22Rv1 (cell line): Measurements from ENCODE around the gene SPATA31E1.
"Not testable (repeated sequence)": the region's sequence is repeated elsewhere in the genome, so short reads cannot be mapped to it uniquely, and the experiment has no call there.

Source experiments
- H3K27ac ChIP-seq: fragments of 450-650 bp; 2 replicates; pipeline ENCODE4 v1.5.1; 2017
- CTCF ChIP-seq: fragments of 450-650 bp; IDR thresholded peaks from 2 replicates; pipeline ENCODE4 v1.5.1; 2017; ENCODE audit warnings: mild to moderate bottlenecking
- ZFX ChIP-seq: fragments of 450-650 bp; IDR thresholded peaks from 2 replicates; pipeline ENCODE4 v1.6.1; 2017; ENCODE audit warnings: antibody characterized with exemption, borderline replicate concordance

Gene SPATA31E1

GRCh38 chr9:87882627-87883026 is at the start of gene SPATA31E1:
TSS of gene SPATA31E1 (plus strand) at chr9:87882877. CDS start at chr9:87882892, 15 bp downstream.
- no peak within 1 kb of the TSS for H3K27ac ChIP-seq
- TF ChIP-seq ZFX (no peak), CTCF (no peak)

GRCh38 chr9:87834357-87834756 is 48.3 kb upstream of the SPATA31E1 start:
- TF ChIP-seq ZFX (no peak), CTCF (peak; percentile 26; the same call in 1 of the 2 replicates)
- no peak overlapping the region for H3K27ac ChIP-seq

- H3K27ac ChIP-seq = no peak overlapping the region
- TF ChIP-seq ZFX (no peak), CTCF (no peak)
These were observed 46.1 kb upstream of the SPATA31E1 start for GRCh38 chr9:87836536-87836935.

- H3K27ac ChIP-seq = no peak overlapping the region
- no peak for TF ChIP-seq CTCF
- no peak for TF ChIP-seq ZFX
These were observed 45.5 kb upstream of the SPATA31E1 start for GRCh38 chr9:87836951-87837705.

- TF ChIP-seq CTCF = no peak
- no peak for TF ChIP-seq ZFX
- H3K27ac ChIP-seq = no peak overlapping the region
These were observed 42.5 kb upstream of the SPATA31E1 start for GRCh38 chr9:87840134-87840533.

GRCh38 chr9:87842878-87843585 is 39.6 kb upstream of the SPATA31E1 start:
- TF ChIP-seq ZFX = no peak
- TF ChIP-seq CTCF = no peak
- no peak overlapping the region for H3K27ac ChIP-seq

GRCh38 chr9:87844506-87844905 is 38.2 kb upstream of the SPATA31E1 start:
- TF ChIP-seq ZFX = no peak
- no peak for TF ChIP-seq CTCF
- no peak overlapping the region for H3K27ac ChIP-seq

GRCh38 chr9:87847817-87848216 is 34.9 kb upstream of the SPATA31E1 start:
- H3K27ac ChIP-seq = not testable (repeated sequence)
